ENCODE results near the gene PKD1L1.

The PKD1L1 gene

GRCh38 chr7:47867286-47867685 lies 81.0 kb downstream of the PKD1L1 start:
- DNase-seq = no peak

- DNase-seq = no peak
These were observed 82.1 kb downstream of the PKD1L1 start for GRCh38 chr7:47866120-47866519.

GRCh38 chr7:47852330-47853245 lies 95.7 kb downstream of the PKD1L1 start:
- DNase-seq = no peak

GRCh38 chr7:47847207-47847606 lies 101.1 kb downstream of the PKD1L1 start:
- DNase-seq = no peak

GRCh38 chr7:47846138-47846836 lies 102.0 kb downstream of the PKD1L1 start:
- DNase-seq = no peak

- no peak for DNase-seq
These were observed 104.0 kb downstream of the PKD1L1 start for GRCh38 chr7:47844311-47844710.

GRCh38 chr7:47843291-47843690 lies 105.0 kb downstream of the PKD1L1 start:
- DNase-seq = no peak

- DNase-seq = no peak
These were observed 108.9 kb downstream of the PKD1L1 start for GRCh38 chr7:47839381-47839780.

GRCh38 chr7:47837826-47838225 lies 110.4 kb downstream of the PKD1L1 start:
- DNase-seq = no peak

GRCh38 chr7:47836503-47837202 lies 111.6 kb downstream of the PKD1L1 start:
- no peak for DNase-seq

GRCh38 chr7:47836080-47836479 lies 112.2 kb downstream of the PKD1L1 start:
- no peak for DNase-seq

GRCh38 chr7:47833211-47833610 lies 115.1 kb downstream of the PKD1L1 start:
- no peak for DNase-seq

- DNase-seq = no peak
These were observed 116.1 kb downstream of the PKD1L1 start for GRCh38 chr7:47832105-47832715.

- no peak for DNase-seq
These were observed 118.3 kb downstream of the PKD1L1 start for GRCh38 chr7:47830015-47830414.

- DNase-seq = no peak
These were observed 120.4 kb downstream of the PKD1L1 start for GRCh38 chr7:47827871-47828270.

GRCh38 chr7:47827351-47827756 lies 120.9 kb downstream of the PKD1L1 start:
- no peak for DNase-seq

GRCh38 chr7:47826754-47827153 lies 121.5 kb downstream of the PKD1L1 start:
- no peak for DNase-seq

- no peak for DNase-seq
These were observed 128.7 kb downstream of the PKD1L1 start for GRCh38 chr7:47819607-47819920.

- no peak for DNase-seq
These were observed 129.3 kb downstream of the PKD1L1 start for GRCh38 chr7:47818796-47819606.

GRCh38 chr7:47817917-47818316 lies 130.3 kb downstream of the PKD1L1 start:
- DNase-seq = no peak

GRCh38 chr7:47816647-47817046 lies 131.6 kb downstream of the PKD1L1 start:
- no peak for DNase-seq

GRCh38 chr7:47815867-47816266 lies 132.4 kb downstream of the PKD1L1 start:
- DNase-seq = no peak

Measured in activated CD4-positive, CD25-positive, alpha-beta regulatory T cell (primary cell).